Effector memory CD4-positive, alpha-beta T cell (primary cell): ENCODE results near the gene ADAMTSL3.

Experiments
- DNase-seq, 3 donors: peaks; one replicate each; pipeline ENCODE4 v3.0.0-alpha.2; 2020
- H3K27ac ChIP-seq: 2 replicates; pipeline ENCODE4 v1.7.0; 2013; ENCODE audit warnings: mild to moderate bottlenecking, low read length, moderate library complexity; ENCODE audit not compliant: insufficient read depth, poor library complexity, severe bottlenecking
- H3K27me3 ChIP-seq: replicated peaks from 2 replicates; pipeline ENCODE4 v1.7.0; 2013; ENCODE audit warnings: mild to moderate bottlenecking, low read length; ENCODE audit not compliant: insufficient read depth, control insufficient read depth, poor library complexity, severe bottlenecking
- H3K36me3 ChIP-seq: 2 replicates; pipeline ENCODE4 v1.7.0; 2013; ENCODE audit warnings: mild to moderate bottlenecking, low read length, moderate library complexity; ENCODE audit not compliant: control insufficient read depth, insufficient read depth
- H3K4me1 ChIP-seq: 2 replicates; pipeline ENCODE4 v1.7.0; 2013; ENCODE audit warnings: low read length, mild to moderate bottlenecking; ENCODE audit not compliant: control insufficient read depth, insufficient read depth, poor library complexity, severe bottlenecking
- H3K4me3 ChIP-seq: 2 replicates; pipeline ENCODE4 v1.7.0; 2013; ENCODE audit warnings: low read length, low read depth, mild to moderate bottlenecking; ENCODE audit not compliant: insufficient read depth, poor library complexity, severe bottlenecking
- H3K9me3 ChIP-seq: 2 replicates; pipeline ENCODE4 v1.7.0; 2013; ENCODE audit warnings: mild to moderate bottlenecking, low read length, moderate library complexity; ENCODE audit not compliant: control insufficient read depth

Gene ADAMTSL3

GRCh38 chr15:83854950-83855707, 201.2 kb downstream of the ADAMTSL3 start:
- Histone ChIP-seq H3K9me3 (no peaks in the 10 kb centered on the region), H3K4me3 (no peak overlapping the region), H3K27ac (no peak overlapping the region), H3K4me1 (no peaks in the 10 kb centered on the region), H3K36me3 (no peaks in the 10 kb centered on the region), H3K27me3 (no peaks in the 10 kb centered on the region)
- no peak for DNase-seq

- Histone ChIP-seq H3K9me3 (no peaks in the 10 kb centered on the region), H3K27ac (no peak overlapping the region), H3K4me1 (no peaks in the 10 kb centered on the region), H3K36me3 (no peaks in the 10 kb centered on the region), H3K4me3 (no peak overlapping the region), H3K27me3 (no peaks in the 10 kb centered on the region)
- DNase-seq, result no peak
These were observed 202.0 kb downstream of the ADAMTSL3 start for GRCh38 chr15:83855956-83856355.

GRCh38 chr15:83858820-83859505, 205.0 kb downstream of the ADAMTSL3 start:
- Histone ChIP-seq H3K36me3 (no peaks in the 10 kb centered on the region), H3K27me3 (no peaks in the 10 kb centered on the region), H3K4me3 (no peak overlapping the region), H3K27ac (no peak overlapping the region), H3K9me3 (no peaks in the 10 kb centered on the region), H3K4me1 (no peaks in the 10 kb centered on the region)
- no peak for DNase-seq

- Histone ChIP-seq H3K9me3 (no peaks in the 10 kb centered on the region), H3K27me3 (no peaks in the 10 kb centered on the region), H3K4me1 (no peaks in the 10 kb centered on the region), H3K27ac (no peak overlapping the region), H3K36me3 (no peaks in the 10 kb centered on the region), H3K4me3 (no peak overlapping the region)
- no peak for DNase-seq
These were observed 212.8 kb downstream of the ADAMTSL3 start for GRCh38 chr15:83866692-83867091.

GRCh38 chr15:83869341-83869740, 215.4 kb downstream of the ADAMTSL3 start:
- Histone ChIP-seq H3K4me3 (no peak overlapping the region), H3K27ac (no peak overlapping the region), H3K4me1 (no peaks in the 10 kb centered on the region), H3K9me3 (no peaks in the 10 kb centered on the region), H3K27me3 (no peaks in the 10 kb centered on the region), H3K36me3 (no peaks in the 10 kb centered on the region)
- DNase-seq, result no peak

- H3K4me3 ChIP-seq, result no peak overlapping the region
- H3K27me3 ChIP-seq, result no peaks in the 10 kb centered on the region
- H3K9me3 ChIP-seq, result no peaks in the 10 kb centered on the region
- H3K4me1 ChIP-seq, result no peaks in the 10 kb centered on the region
- DNase-seq, result no peak
- H3K27ac ChIP-seq, result no peak overlapping the region
- H3K36me3 ChIP-seq, result no peaks in the 10 kb centered on the region
These were observed 218.1 kb downstream of the ADAMTSL3 start for GRCh38 chr15:83871808-83872559.

- Histone ChIP-seq H3K36me3 (no peaks in the 10 kb centered on the region), H3K27ac (no peak overlapping the region), H3K4me1 (no peaks in the 10 kb centered on the region), H3K9me3 (no peaks in the 10 kb centered on the region), H3K27me3 (no peaks in the 10 kb centered on the region), H3K4me3 (no peak overlapping the region)
- DNase-seq, result no peak
These were observed 220.0 kb downstream of the ADAMTSL3 start for GRCh38 chr15:83873966-83874365.

- no peaks in the 10 kb centered on the region for H3K4me1 ChIP-seq
- no peak overlapping the region for H3K4me3 ChIP-seq
- DNase-seq, result no peak
- no peaks in the 10 kb centered on the region for H3K9me3 ChIP-seq
- no peaks in the 10 kb centered on the region for H3K27me3 ChIP-seq
- no peak overlapping the region for H3K27ac ChIP-seq
- no peaks in the 10 kb centered on the region for H3K36me3 ChIP-seq
These were observed 226.6 kb downstream of the ADAMTSL3 start for GRCh38 chr15:83880529-83880928.

GRCh38 chr15:83881156-83881555, 227.2 kb downstream of the ADAMTSL3 start:
- Histone ChIP-seq H3K4me3 (no peak overlapping the region), H3K36me3 (no peaks in the 10 kb centered on the region), H3K27ac (no peak overlapping the region), H3K9me3 (no peaks in the 10 kb centered on the region), H3K4me1 (no peaks in the 10 kb centered on the region), H3K27me3 (no peaks in the 10 kb centered on the region)
- DNase-seq, result no peak

GRCh38 chr15:83886321-83886720, 232.4 kb downstream of the ADAMTSL3 start:
- Histone ChIP-seq H3K27me3 (peaks cover 4% of the 10 kb centered on the region), H3K9me3 (no peaks in the 10 kb centered on the region), H3K27ac (no peak overlapping the region), H3K4me1 (no peaks in the 10 kb centered on the region), H3K4me3 (no peak overlapping the region), H3K36me3 (no peaks in the 10 kb centered on the region)
- no peak for DNase-seq
